Measurements from ENCODE around the gene PRDM16. TPM values are rescaled to one million over a fixed set of nuclear protein-coding genes. Genes with fewer than 3 reads are reported as not detected.

PRDM16 gene
- total RNA-seq, 1 experiment from 2014 or later, result 6.1 TPM

DNA sequence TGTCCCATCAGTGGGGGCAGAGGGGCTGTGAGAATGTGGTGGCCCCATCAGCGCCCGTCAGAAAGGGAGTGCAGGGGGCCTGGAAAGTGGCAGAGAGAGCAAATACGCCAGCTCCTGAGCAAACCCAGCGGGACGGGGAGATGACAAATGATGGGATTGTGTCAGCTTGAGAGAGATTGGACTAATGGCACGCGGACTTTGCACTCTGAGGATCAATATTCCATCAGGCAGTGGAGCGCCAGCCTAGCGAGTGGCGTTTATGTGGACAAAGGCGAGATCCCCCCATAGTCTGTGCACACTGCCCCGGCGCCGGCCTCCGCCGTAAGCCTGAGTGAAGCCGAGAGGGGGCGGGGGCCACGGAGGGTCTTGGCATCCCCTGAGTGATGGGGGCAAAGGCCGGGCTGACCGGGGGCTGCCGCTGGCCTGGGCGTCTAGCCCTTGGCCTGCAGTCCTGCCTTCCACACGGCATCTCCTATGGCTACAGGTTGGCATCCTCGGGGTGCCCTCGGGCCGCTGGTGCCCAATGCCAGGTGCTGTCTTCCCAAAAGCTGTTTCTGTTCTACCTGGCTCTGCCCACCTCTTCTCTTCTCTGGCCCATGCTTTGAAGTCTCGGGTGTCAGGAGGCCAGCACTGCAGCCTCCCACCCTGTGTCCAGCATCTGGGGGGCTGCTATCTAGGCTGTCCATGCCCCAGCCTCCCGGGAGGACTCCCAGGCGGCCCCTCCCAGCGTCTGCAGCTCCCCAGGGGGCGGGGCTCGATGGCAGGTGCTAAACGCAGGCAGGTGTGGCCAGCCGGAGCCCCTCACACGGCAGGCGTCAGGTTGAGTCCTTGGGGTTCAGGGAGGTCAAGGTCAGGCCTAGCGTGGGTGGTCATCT is 46.5 kb downstream of the PRDM16 start:
- H3K27ac ChIP-seq (ENCODE audit: low read depth, low read length), result no peak overlapping the region
- no peak for ATAC-seq
- no peak overlapping the region for H3K4me3 ChIP-seq (replicated peaks in 1 of 2; ENCODE audit: low read depth in 1 of 2, low read length in 2 of 2)
- no peaks in the 10 kb centered on the region for H3K4me1 ChIP-seq (ENCODE audit: control insufficient read depth in 1 of 2, insufficient read depth in 2 of 2, low read length in 2 of 2)
- H3K9me2 ChIP-seq (ENCODE audit: insufficient read depth), result no peaks in the 10 kb centered on the region
- no peaks in the 10 kb centered on the region for H3K27me3 ChIP-seq (ENCODE audit: insufficient read depth, low read length)
- no peak overlapping the region for H2AFZ ChIP-seq (ENCODE audit: low read depth, low read length, poor library complexity, severe bottlenecking)
- no peaks in the 10 kb centered on the region for H3K79me2 ChIP-seq (ENCODE audit: insufficient read depth, low read length)
- no peak for DNase-seq (ENCODE audit: low read depth, low spot score)
- no peaks in the 10 kb centered on the region for H3K9me3 ChIP-seq (ENCODE audit: control insufficient read depth in 1 of 2, insufficient read depth in 1 of 2, low read depth in 1 of 2, low read length in 2 of 2)
- ChIA-PET CTCF (no interaction called here), POLR2A (no interaction called here), RAD21 (ENCODE audit: low non-redundant PET in 1 of 2, low total read pairs in 2 of 2, uncharacterized antibody in 2 of 2, unreplicated experiment in 2 of 2) (no interaction called here)
- H3K9ac ChIP-seq (ENCODE audit: low read length), result no peak overlapping the region
- BruUV-seq (replicated peaks), result no TSS peak
- intact Hi-C loops (cut with micrococcal nuclease), result no loop called here
- H4K20me1 ChIP-seq (ENCODE audit: insufficient read depth), result no peaks in the 10 kb centered on the region
- H3K4me2 ChIP-seq (ENCODE audit: low read length), result no peak overlapping the region
- H3K36me3 ChIP-seq (ENCODE audit: control insufficient read depth in 1 of 2, insufficient read depth in 2 of 2, low read length in 2 of 2), result no peaks in the 10 kb centered on the region
- no peak for TF ChIP-seq CEBPB (IDR thresholded peaks at IDR 0.05; ENCODE audit: low read depth)
- TF ChIP-seq ELF1 (IDR thresholded peaks at IDR 0.05; ENCODE audit: borderline replicate concordance, low read depth), result no peak
- TF ChIP-seq, protein P1, sequence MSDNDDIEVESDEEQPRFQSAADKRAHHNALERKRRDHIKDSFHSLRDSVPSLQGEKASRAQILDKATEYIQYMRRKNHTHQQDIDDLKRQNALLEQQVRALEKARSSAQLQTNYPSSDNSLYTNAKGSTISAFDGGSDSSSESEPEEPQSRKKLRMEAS (IDR thresholded peaks at IDR 0.05), result no peak
- TF ChIP-seq ZFX (IDR thresholded peaks at IDR 0.05), result no peak
- TF ChIP-seq SRF (IDR thresholded peaks at IDR 0.05; ENCODE audit: low read depth), result no peak
- TF ChIP-seq, protein P2, sequence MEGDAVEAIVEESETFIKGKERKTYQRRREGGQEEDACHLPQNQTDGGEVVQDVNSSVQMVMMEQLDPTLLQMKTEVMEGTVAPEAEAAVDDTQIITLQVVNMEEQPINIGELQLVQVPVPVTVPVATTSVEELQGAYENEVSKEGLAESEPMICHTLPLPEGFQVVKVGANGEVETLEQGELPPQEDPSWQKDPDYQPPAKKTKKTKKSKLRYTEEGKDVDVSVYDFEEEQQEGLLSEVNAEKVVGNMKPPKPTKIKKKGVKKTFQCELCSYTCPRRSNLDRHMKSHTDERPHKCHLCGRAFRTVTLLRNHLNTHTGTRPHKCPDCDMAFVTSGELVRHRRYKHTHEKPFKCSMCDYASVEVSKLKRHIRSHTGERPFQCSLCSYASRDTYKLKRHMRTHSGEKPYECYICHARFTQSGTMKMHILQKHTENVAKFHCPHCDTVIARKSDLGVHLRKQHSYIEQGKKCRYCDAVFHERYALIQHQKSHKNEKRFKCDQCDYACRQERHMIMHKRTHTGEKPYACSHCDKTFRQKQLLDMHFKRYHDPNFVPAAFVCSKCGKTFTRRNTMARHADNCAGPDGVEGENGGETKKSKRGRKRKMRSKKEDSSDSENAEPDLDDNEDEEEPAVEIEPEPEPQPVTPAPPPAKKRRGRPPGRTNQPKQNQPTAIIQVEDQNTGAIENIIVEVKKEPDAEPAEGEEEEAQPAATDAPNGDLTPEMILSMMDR (IDR thresholded peaks at IDR 0.05 in 2 of 3, conservative IDR thresholded peaks at IDR 0.05 in 1 of 3; ENCODE audit: borderline replicate concordance in 1 of 3, insufficient read depth in 1 of 3, low read depth in 2 of 3, low read length in 2 of 3), result no peak
- no peak for TF ChIP-seq POLR2AphosphoS5 (IDR thresholded peaks at IDR 0.05; ENCODE audit: low read depth, low read length)
- no peak for TF ChIP-seq EZH2phosphoT487 (IDR thresholded peaks at IDR 0.05; ENCODE audit: borderline replicate concordance)
- TF ChIP-seq, protein P3, sequence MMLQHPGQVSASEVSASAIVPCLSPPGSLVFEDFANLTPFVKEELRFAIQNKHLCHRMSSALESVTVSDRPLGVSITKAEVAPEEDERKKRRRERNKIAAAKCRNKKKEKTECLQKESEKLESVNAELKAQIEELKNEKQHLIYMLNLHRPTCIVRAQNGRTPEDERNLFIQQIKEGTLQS (IDR thresholded peaks at IDR 0.05), result no peak
- TF ChIP-seq, protein P4, sequence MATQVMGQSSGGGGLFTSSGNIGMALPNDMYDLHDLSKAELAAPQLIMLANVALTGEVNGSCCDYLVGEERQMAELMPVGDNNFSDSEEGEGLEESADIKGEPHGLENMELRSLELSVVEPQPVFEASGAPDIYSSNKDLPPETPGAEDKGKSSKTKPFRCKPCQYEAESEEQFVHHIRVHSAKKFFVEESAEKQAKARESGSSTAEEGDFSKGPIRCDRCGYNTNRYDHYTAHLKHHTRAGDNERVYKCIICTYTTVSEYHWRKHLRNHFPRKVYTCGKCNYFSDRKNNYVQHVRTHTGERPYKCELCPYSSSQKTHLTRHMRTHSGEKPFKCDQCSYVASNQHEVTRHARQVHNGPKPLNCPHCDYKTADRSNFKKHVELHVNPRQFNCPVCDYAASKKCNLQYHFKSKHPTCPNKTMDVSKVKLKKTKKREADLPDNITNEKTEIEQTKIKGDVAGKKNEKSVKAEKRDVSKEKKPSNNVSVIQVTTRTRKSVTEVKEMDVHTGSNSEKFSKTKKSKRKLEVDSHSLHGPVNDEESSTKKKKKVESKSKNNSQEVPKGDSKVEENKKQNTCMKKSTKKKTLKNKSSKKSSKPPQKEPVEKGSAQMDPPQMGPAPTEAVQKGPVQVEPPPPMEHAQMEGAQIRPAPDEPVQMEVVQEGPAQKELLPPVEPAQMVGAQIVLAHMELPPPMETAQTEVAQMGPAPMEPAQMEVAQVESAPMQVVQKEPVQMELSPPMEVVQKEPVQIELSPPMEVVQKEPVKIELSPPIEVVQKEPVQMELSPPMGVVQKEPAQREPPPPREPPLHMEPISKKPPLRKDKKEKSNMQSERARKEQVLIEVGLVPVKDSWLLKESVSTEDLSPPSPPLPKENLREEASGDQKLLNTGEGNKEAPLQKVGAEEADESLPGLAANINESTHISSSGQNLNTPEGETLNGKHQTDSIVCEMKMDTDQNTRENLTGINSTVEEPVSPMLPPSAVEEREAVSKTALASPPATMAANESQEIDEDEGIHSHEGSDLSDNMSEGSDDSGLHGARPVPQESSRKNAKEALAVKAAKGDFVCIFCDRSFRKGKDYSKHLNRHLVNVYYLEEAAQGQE (IDR thresholded peaks at IDR 0.05; ENCODE audit: low read depth), result no peak
